H9 (cell line): ENCODE results near the gene ABHD16A. TPM values are rescaled to one million over a fixed set of nuclear protein-coding genes. Genes with fewer than 3 reads are reported as not detected.

ENCODE experiments used
- DNase-seq: peaks from one replicate; pipeline ENCODE4 v3.0.0-alpha.2; 2017
- H2AFZ ChIP-seq: one replicate; pipeline ENCODE4 v1.6.1; 2013; ENCODE audit warnings: mild to moderate bottlenecking, low read length, control low read depth, moderate library complexity
- H2AK5ac ChIP-seq: 2 replicates; pipeline ENCODE4 v1.6.1; 2013; ENCODE audit warnings: low read length, control low read depth, mixed read lengths; ENCODE audit not compliant: insufficient read length
- H2BK120ac ChIP-seq: one replicate; pipeline ENCODE4 v1.6.1; 2013; ENCODE audit warnings: low read depth, mild to moderate bottlenecking, low read length, control low read depth, inconsistent platforms; ENCODE audit not compliant: poor library complexity, severe bottlenecking
- H2BK12ac ChIP-seq: 2 replicates; pipeline ENCODE4 v1.6.1; 2013; ENCODE audit warnings: low read length, control low read depth, mixed read lengths, low read depth; ENCODE audit not compliant: insufficient read length
- H2BK15ac ChIP-seq: 2 replicates; pipeline ENCODE4 v1.6.1; 2013; ENCODE audit warnings: low read depth, low read length, control low read depth
- H2BK20ac ChIP-seq: one replicate; pipeline ENCODE4 v1.6.1; 2013; ENCODE audit warnings: low read depth, mild to moderate bottlenecking, low read length, control low read depth, inconsistent platforms; ENCODE audit not compliant: poor library complexity, severe bottlenecking
- H2BK5ac ChIP-seq: 2 replicates; pipeline ENCODE4 v1.6.1; 2013; ENCODE audit warnings: low read length, control low read depth, mixed read lengths; ENCODE audit not compliant: insufficient read length
- H3K14ac ChIP-seq: 2 replicates; pipeline ENCODE4 v1.6.1; 2013; ENCODE audit warnings: low read length, control low read depth; ENCODE audit not compliant: insufficient read depth
- H3K18ac ChIP-seq: 2 replicates; pipeline ENCODE4 v1.6.1; 2013; ENCODE audit warnings: low read depth, mild to moderate bottlenecking, mixed read lengths, low read length, control low read depth; ENCODE audit not compliant: insufficient read length
- H3K23ac ChIP-seq: 2 replicates; pipeline ENCODE4 v1.6.1; 2013; ENCODE audit warnings: low read length, control low read depth, mixed read lengths, low read depth; ENCODE audit not compliant: insufficient read length
- H3K23me2 ChIP-seq: 2 replicates; pipeline ENCODE4 v1.6.1; 2013; ENCODE audit warnings: low read depth, mild to moderate bottlenecking, mixed read lengths, low read length, control low read depth; ENCODE audit not compliant: insufficient read length, poor library complexity, severe bottlenecking
- H3K27ac ChIP-seq: 2 replicates; pipeline ENCODE4 v1.5.1; 2013; ENCODE audit warnings: low read length, control low read depth, mixed read lengths, low read depth; ENCODE audit not compliant: insufficient read length
- H3K27me3 ChIP-seq: 2 replicates; pipeline ENCODE4 v1.6.1; 2013; ENCODE audit warnings: low read length, control low read depth, inconsistent platforms; ENCODE audit not compliant: insufficient read depth
- H3K4ac ChIP-seq: 2 replicates; pipeline ENCODE4 v1.6.1; 2013; ENCODE audit warnings: low read depth, mild to moderate bottlenecking, control low read depth, inconsistent platforms, low read length, moderate library complexity
- H3K4me1 ChIP-seq: 2 replicates; pipeline ENCODE4 v1.6.1; 2013; ENCODE audit warnings: low read length, control low read depth, inconsistent platforms; ENCODE audit not compliant: insufficient read depth
- H3K4me2 ChIP-seq: 2 replicates; pipeline ENCODE4 v1.6.1; 2013; ENCODE audit warnings: low read length, control low read depth, mixed read lengths; ENCODE audit not compliant: insufficient read length, insufficient read depth
- H3K56ac ChIP-seq: 2 replicates; pipeline ENCODE4 v1.6.1; 2013; ENCODE audit warnings: low read depth, mild to moderate bottlenecking, mixed read lengths, low read length, control low read depth; ENCODE audit not compliant: insufficient read length
- H3K79me1 ChIP-seq: 2 replicates; pipeline ENCODE4 v1.6.1; 2013; ENCODE audit warnings: low read depth, mild to moderate bottlenecking, moderate library complexity, low read length, control low read depth, inconsistent platforms; ENCODE audit not compliant: insufficient read depth, poor library complexity, severe bottlenecking
- H3K79me2 ChIP-seq: 2 replicates; pipeline ENCODE4 v1.6.1; 2013; ENCODE audit warnings: low read length, control low read depth, inconsistent platforms; ENCODE audit not compliant: insufficient read depth
- H3K9ac ChIP-seq: 2 replicates; pipeline ENCODE4 v1.6.1; 2013; ENCODE audit warnings: low read length, control low read depth, mixed read lengths; ENCODE audit not compliant: insufficient read length; ENCODE audit errors: extremely low read depth
- H3K9me3 ChIP-seq: one replicate; pipeline ENCODE4 v1.6.1; 2013; ENCODE audit warnings: low read depth, low read length, inconsistent platforms; ENCODE audit not compliant: control insufficient read depth
- H3T11ph ChIP-seq: one replicate; pipeline ENCODE4 v1.6.1; 2013; ENCODE audit warnings: mild to moderate bottlenecking, low read length, control low read depth, inconsistent platforms
- H4K20me1 ChIP-seq: one replicate; pipeline ENCODE4 v1.6.1; 2013; ENCODE audit not compliant: control insufficient read depth, insufficient read length, insufficient read depth
- H4K5ac ChIP-seq: 2 replicates; pipeline ENCODE4 v1.6.1; 2013; ENCODE audit warnings: low read depth, mild to moderate bottlenecking, mixed read lengths, low read length, control low read depth; ENCODE audit not compliant: insufficient read length
- H4K8ac ChIP-seq: replicated peaks from 2 replicates; pipeline ENCODE4 v1.6.1; 2013; ENCODE audit warnings: low read length, control low read depth, mixed read lengths, low read depth; ENCODE audit not compliant: insufficient read length
- H4K91ac ChIP-seq: 2 replicates; pipeline ENCODE4 v1.6.1; 2013; ENCODE audit warnings: low read depth, mild to moderate bottlenecking, moderate library complexity, mixed read lengths, low read length, control low read depth; ENCODE audit not compliant: insufficient read length
- H3K27ac Mint-ChIP-seq, 3 experiments: 2 replicates in 2 of 3; 3 replicates in 1 of 3; pipeline ENCODE4 v1.8.0; 2020 to 2021; ENCODE audit warnings: mixed read lengths in 3 of 3, mild to moderate bottlenecking in 1 of 3, moderate library complexity in 1 of 3
- H3K27me3 Mint-ChIP-seq: 2 replicates; pipeline ENCODE4 v1.8.0; 2021; ENCODE audit warnings: low read depth, mild to moderate bottlenecking, moderate library complexity, mixed read lengths
- H3K36me3 Mint-ChIP-seq, 3 experiments: 2 replicates in 2 of 3; 3 replicates in 1 of 3; pipeline ENCODE4 v1.8.0; 2020 to 2021; ENCODE audit warnings: low read depth in 3 of 3, mixed read lengths in 3 of 3; ENCODE audit not compliant: insufficient read depth in 1 of 3
- H3K4me1 Mint-ChIP-seq, 2 experiments: 2 replicates each; pipeline ENCODE4 v1.8.0; 2020; ENCODE audit warnings: mixed read lengths in 2 of 2
- H3K4me3 Mint-ChIP-seq, 2 experiments: 2 replicates in 1 of 2; 3 replicates in 1 of 2; pipeline ENCODE4 v1.8.0; 2020 to 2021; ENCODE audit warnings: mild to moderate bottlenecking in 2 of 2, mixed read lengths in 2 of 2, moderate library complexity in 1 of 2
- H3K9me3 Mint-ChIP-seq, 2 experiments: 2 replicates in 1 of 2; 3 replicates in 1 of 2; pipeline ENCODE4 v1.8.0; 2020; ENCODE audit warnings: mild to moderate bottlenecking in 2 of 2, mixed read lengths in 2 of 2, moderate library complexity in 1 of 2
- CTCF ChIP-seq: fragments of 200-600 bp; sonication (generic); conservative IDR thresholded peaks from 3 replicates; pipeline ENCODE4 v1.8.0; 2021; ENCODE audit warnings: antibody characterized with exemption, mild to moderate bottlenecking
- WGBS: extraction: QIAGEN DNeasy Blood & Tissue Kit; methylation state at CpG from one replicate; pipeline ENCODE4 v1.1.7; 2013; ENCODE audit warnings: missing lambda C conversion rate, low lambda C conversion rate, mixed read lengths; ENCODE audit not compliant: insufficient read length; ENCODE audit errors: extremely low coverage; 5-methylcytosine and 5-hydroxymethylcytosine counted together
- total RNA-seq: library from RNA; stranded (reverse); gene quantifications from 2 replicates; pipeline ENCODE4 v1.2.1, GENCODE V29; 2021

The ABHD16A gene
- total RNA-seq, 1 experiment from 2014 or later: 34.4 TPM

GRCh38 chr6:31730631-31731086 is 27.5 kb upstream of the ABHD16A start:
- no peaks in the 10 kb centered on the region for H3K27me3 ChIP-seq
- H3T11ph ChIP-seq: no peak overlapping the region
- H4K20me1 ChIP-seq: no peaks in the 10 kb centered on the region

More at GRCh38 chr6:31730631-31731086, 27.5 kb upstream of the ABHD16A start:
- H3K27ac Mint-ChIP-seq: peak overlapping the region; percentile 71 to 98 (median 97); a peak in 6 of 7 replicates
- no peak overlapping the region for H2AK5ac ChIP-seq
- H3K4ac ChIP-seq: no peak overlapping the region
- no peak overlapping the region for H2BK20ac ChIP-seq
- H2BK15ac ChIP-seq: no peak overlapping the region
- H3K56ac ChIP-seq: no peak overlapping the region
- no peaks in the 10 kb centered on the region for H3K27me3 Mint-ChIP-seq
- no peak overlapping the region for H4K91ac ChIP-seq
- no CpG with 5 or more reads among the region's 11 CpGs for WGBS
- peak; percentile 39 for DNase-seq
- peaks cover 3% of the 10 kb centered on the region; the same call in 1 of the 2 replicates for H3K79me2 ChIP-seq
- H3K9ac ChIP-seq: no peak overlapping the region
- no peak overlapping the region for H2BK120ac ChIP-seq
- no peaks in the 10 kb centered on the region for H3K79me1 ChIP-seq
- H2BK12ac ChIP-seq: no peak overlapping the region
- no peak overlapping the region for H3K14ac ChIP-seq
- H3K4me2 ChIP-seq: no peak overlapping the region
- peaks cover 5% of the 10 kb centered on the region; the same call in 1 of the 2 replicates for H3K4me1 ChIP-seq
- H3K4me3 Mint-ChIP-seq: peak overlapping the region; percentile 83 to 98
- H3K27ac ChIP-seq: no peak overlapping the region
- no peak overlapping the region for H4K5ac ChIP-seq
- H2BK5ac ChIP-seq: no peak overlapping the region
- no peak overlapping the region for H4K8ac ChIP-seq
- H3K36me3 Mint-ChIP-seq: peaks cover 43 to 74% (median 67%) of the 10 kb centered on the region in 3 experiments
- no peak for TF ChIP-seq CTCF
- H2AFZ ChIP-seq: no peak overlapping the region
- no peaks in the 10 kb centered on the region; a peak in 2 of 5 replicates for H3K9me3 Mint-ChIP-seq
- no peak overlapping the region for H3K18ac ChIP-seq
- no peak overlapping the region for H3K23ac ChIP-seq
- no peaks in the 10 kb centered on the region for H3K9me3 ChIP-seq
- H3K23me2 ChIP-seq: peaks cover 20% of the 10 kb centered on the region
- peaks cover 29 to 31% of the 10 kb centered on the region in 2 experiments for H3K4me1 Mint-ChIP-seq
